ENCODE measurements around the gene MYH15.

DNA sequence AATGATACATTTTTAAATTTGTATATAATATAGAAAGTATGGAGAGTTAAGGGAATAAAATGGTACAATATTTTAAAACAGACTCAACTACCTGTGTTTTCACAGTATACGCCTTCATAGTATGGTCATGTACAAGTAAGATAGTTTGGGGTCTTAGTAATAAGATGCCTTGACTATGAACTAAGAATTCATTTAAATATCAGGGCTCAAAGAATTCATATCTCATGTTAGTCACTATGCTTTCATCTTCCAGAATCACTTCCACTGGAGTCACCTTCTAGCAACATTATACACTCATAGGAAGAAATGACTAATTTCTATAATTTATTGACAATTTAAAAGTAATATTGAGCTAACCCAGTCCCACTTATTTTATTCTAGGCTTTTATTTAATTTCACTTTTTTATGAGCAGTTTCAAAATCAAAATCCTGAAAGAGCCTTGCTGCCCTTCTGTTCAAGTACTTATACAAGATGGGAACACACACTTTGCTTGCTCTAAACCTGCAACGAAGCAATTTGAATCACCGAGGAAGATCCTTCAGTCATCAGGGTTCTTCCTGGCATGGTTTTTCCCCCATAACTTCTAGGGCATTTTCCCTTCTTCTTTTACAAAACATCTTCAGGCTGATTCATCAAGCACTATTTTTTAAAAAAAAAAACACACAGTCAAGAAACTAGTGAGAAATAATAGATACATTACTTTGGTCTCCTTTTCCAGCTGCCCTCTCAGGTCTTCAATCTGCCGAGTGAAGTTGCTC, 94.1 kb downstream of the MYH15 start:
- TF ChIP-seq POLR2A (IDR thresholded peaks at IDR 0.05) (no peak), POLR2AphosphoS5 (IDR thresholded peaks at IDR 0.05) (no peak), EP300 (IDR thresholded peaks at IDR 0.05) (no peak)
- TF ChIP-seq, protein P1, sequence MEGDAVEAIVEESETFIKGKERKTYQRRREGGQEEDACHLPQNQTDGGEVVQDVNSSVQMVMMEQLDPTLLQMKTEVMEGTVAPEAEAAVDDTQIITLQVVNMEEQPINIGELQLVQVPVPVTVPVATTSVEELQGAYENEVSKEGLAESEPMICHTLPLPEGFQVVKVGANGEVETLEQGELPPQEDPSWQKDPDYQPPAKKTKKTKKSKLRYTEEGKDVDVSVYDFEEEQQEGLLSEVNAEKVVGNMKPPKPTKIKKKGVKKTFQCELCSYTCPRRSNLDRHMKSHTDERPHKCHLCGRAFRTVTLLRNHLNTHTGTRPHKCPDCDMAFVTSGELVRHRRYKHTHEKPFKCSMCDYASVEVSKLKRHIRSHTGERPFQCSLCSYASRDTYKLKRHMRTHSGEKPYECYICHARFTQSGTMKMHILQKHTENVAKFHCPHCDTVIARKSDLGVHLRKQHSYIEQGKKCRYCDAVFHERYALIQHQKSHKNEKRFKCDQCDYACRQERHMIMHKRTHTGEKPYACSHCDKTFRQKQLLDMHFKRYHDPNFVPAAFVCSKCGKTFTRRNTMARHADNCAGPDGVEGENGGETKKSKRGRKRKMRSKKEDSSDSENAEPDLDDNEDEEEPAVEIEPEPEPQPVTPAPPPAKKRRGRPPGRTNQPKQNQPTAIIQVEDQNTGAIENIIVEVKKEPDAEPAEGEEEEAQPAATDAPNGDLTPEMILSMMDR (IDR thresholded peaks at IDR 0.05), result no peak

Measured in gastroesophageal sphincter (tissue), 3 donors.